ENCODE results near the gene LRP2BP. TPM values are rescaled to one million over a fixed set of nuclear protein-coding genes. Genes with fewer than 3 reads are reported as not detected.

Gene LRP2BP
- total and polyA plus RNA-seq, 2 of the 13 experiments (the other 11 are each of a cell fraction or from before 2014, with no cell fraction given): 0.22 to 0.29 TPM

- peak; percentile 89; the same call in 1 of the 2 replicates for TF ChIP-seq ZBTB38 (CRISPR knock-in tag; IDR thresholded peaks at IDR 0.05)
- TF ChIP-seq ZBTB33 (CRISPR knock-in tag; IDR thresholded peaks at IDR 0.05): no peak
- TF ChIP-seq ZFP1 (CRISPR knock-in tag; IDR thresholded peaks at IDR 0.05): peak; percentile 77; the same call in 1 of the 2 replicates
- peak; percentile 41; the same call in 1 of the 2 replicates for TF ChIP-seq ZNF792 (CRISPR knock-in tag; IDR thresholded peaks at IDR 0.05)
- no peak for TF ChIP-seq CBX1 (IDR thresholded peaks at IDR 0.05; ENCODE audit: low read depth)
- TF ChIP-seq MIER2 (CRISPR knock-in tag; IDR thresholded peaks at IDR 0.05): no peak; the same call in 1 of the 2 replicates
- peak; percentile 98 for TF ChIP-seq CCDC6 (CRISPR knock-in tag; IDR thresholded peaks at IDR 0.05)
- no peak for TF ChIP-seq SYNCRIP (IDR thresholded peaks at IDR 0.05; ENCODE audit: insufficient read depth, low read depth, low read length)
- TF ChIP-seq PLRG1 (conservative IDR thresholded peaks at IDR 0.05): no peak
- no peak for TF ChIP-seq TRAFD1 (CRISPR knock-in tag; IDR thresholded peaks at IDR 0.05; ENCODE audit: borderline replicate concordance)
- peak; percentile 98 for TF ChIP-seq ZNF704 (CRISPR knock-in tag; IDR thresholded peaks at IDR 0.05; ENCODE audit: borderline replicate concordance)
- peak; percentile 32; the same call in 1 of the 2 replicates for TF ChIP-seq BCL6 (CRISPR knock-in tag; IDR thresholded peaks at IDR 0.05)
- peak; percentile 83 for TF ChIP-seq REPIN1 (CRISPR knock-in tag; IDR thresholded peaks at IDR 0.05; ENCODE audit: borderline replicate concordance, low read depth)
- no peak for TF ChIP-seq HHEX (CRISPR knock-in tag; IDR thresholded peaks at IDR 0.05)
- 0 out of 2 replicates have a peak, but pooled peaks have one; percentile 48 for TF ChIP-seq MEIS1 (CRISPR knock-in tag; IDR thresholded peaks at IDR 0.05; ENCODE audit: borderline replicate concordance)
- TF ChIP-seq ZNF816 (CRISPR knock-in tag; IDR thresholded peaks at IDR 0.05; ENCODE audit: borderline replicate concordance): peak; percentile 83; the same call in 1 of the 2 replicates
- peak; percentile 85; the same call in 1 of the 2 replicates for TF ChIP-seq TP53 (CRISPR knock-in tag; conservative IDR thresholded peaks at IDR 0.05)
- TF ChIP-seq RAD51 (IDR thresholded peaks at IDR 0.05; ENCODE audit: borderline replicate concordance): no peak
- TF ChIP-seq ATF7 (IDR thresholded peaks at IDR 0.05): no peak
- no peak for TF ChIP-seq ATF7 (CRISPR knock-in tag; IDR thresholded peaks at IDR 0.05)
- TF ChIP-seq E2F1 (CRISPR knock-in tag; IDR thresholded peaks at IDR 0.05): peak; percentile 94
- no peak for TF ChIP-seq ZNF597 (CRISPR knock-in tag; IDR thresholded peaks at IDR 0.05)
- peak; percentile 81 for TF ChIP-seq CHCHD3 (CRISPR knock-in tag; IDR thresholded peaks at IDR 0.05)
- TF ChIP-seq ZNF737 (CRISPR knock-in tag; IDR thresholded peaks at IDR 0.05; ENCODE audit: borderline replicate concordance): peak; percentile 97
Observed at GRCh38 chr4:185395956-185396723, 416 bp upstream of the LRP2BP start (continued).

Data from HepG2 (cell line).